ENCODE results near the gene WDFY3.

DNA sequence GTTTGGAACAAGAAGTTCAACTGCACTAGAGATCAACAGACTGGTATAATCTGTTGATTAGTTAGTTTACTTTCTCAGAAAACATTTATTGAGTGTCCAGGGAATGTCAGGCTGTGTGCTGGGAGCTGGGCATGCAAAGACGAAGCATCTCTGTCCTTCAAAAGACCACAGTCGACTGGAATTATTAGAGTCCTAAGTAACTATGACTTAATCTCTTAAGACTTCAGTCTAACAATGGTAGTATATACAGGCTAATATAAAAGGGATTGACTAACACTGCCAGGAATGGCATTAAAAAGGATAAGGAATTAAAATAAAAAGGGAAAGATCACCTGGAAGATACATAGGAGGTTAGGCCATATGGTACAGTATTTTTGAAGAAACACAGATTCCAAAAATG is 128.7 kb downstream of the WDFY3 start:
- TF ChIP-seq, protein P1, sequence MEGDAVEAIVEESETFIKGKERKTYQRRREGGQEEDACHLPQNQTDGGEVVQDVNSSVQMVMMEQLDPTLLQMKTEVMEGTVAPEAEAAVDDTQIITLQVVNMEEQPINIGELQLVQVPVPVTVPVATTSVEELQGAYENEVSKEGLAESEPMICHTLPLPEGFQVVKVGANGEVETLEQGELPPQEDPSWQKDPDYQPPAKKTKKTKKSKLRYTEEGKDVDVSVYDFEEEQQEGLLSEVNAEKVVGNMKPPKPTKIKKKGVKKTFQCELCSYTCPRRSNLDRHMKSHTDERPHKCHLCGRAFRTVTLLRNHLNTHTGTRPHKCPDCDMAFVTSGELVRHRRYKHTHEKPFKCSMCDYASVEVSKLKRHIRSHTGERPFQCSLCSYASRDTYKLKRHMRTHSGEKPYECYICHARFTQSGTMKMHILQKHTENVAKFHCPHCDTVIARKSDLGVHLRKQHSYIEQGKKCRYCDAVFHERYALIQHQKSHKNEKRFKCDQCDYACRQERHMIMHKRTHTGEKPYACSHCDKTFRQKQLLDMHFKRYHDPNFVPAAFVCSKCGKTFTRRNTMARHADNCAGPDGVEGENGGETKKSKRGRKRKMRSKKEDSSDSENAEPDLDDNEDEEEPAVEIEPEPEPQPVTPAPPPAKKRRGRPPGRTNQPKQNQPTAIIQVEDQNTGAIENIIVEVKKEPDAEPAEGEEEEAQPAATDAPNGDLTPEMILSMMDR (IDR thresholded peaks at IDR 0.05): no peak
- TF ChIP-seq EZH2 (IDR thresholded peaks at IDR 0.05) (no peak), EZH2phosphoT487 (IDR thresholded peaks at IDR 0.05) (no peak)
